ENCODE measurements around the gene PLEKHA8.
A peak's percentile ranks its signal among the peaks of the same experiment; 100 is the strongest.

The PLEKHA8 gene

DNA sequence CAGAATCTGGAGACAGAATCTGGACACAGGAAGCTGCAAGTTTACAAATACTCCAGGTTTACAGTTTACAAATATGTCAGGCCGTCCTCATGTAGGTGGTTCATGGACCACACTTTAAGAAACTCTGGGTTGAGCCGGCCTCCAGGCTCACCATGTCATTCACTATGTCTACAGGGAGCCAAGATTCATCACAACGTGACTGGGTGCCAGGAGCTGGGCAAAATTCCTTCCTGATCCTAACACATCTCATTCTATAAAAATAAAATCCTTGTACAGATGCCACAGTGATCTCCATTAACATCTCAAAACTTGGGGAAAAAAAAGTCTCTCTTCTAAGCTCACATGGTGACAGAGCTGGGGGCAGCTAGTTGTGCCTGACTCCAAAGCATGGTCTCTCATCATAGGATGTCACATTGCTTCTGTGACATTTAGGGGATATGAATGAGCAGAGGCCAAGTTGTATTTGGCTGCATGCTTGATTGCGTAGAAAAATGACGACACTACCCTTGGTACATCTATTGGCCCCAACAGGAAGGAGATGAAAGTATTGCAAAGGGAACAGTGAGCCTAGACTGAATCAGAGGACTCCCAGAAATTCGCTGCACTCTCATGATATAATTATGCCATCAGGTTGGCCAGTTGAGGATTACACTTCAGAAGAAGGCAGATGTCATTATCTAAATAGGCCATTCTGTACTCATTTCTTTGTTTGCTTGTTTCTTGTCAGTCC lies 142.4 kb downstream of the PLEKHA8 start:
- TF ChIP-seq, protein P1, sequence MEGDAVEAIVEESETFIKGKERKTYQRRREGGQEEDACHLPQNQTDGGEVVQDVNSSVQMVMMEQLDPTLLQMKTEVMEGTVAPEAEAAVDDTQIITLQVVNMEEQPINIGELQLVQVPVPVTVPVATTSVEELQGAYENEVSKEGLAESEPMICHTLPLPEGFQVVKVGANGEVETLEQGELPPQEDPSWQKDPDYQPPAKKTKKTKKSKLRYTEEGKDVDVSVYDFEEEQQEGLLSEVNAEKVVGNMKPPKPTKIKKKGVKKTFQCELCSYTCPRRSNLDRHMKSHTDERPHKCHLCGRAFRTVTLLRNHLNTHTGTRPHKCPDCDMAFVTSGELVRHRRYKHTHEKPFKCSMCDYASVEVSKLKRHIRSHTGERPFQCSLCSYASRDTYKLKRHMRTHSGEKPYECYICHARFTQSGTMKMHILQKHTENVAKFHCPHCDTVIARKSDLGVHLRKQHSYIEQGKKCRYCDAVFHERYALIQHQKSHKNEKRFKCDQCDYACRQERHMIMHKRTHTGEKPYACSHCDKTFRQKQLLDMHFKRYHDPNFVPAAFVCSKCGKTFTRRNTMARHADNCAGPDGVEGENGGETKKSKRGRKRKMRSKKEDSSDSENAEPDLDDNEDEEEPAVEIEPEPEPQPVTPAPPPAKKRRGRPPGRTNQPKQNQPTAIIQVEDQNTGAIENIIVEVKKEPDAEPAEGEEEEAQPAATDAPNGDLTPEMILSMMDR (IDR thresholded peaks at IDR 0.05; ENCODE audit: control insufficient read depth, extremely low read depth, insufficient read depth) = no peak
- H3K4me3 ChIP-seq (ENCODE audit: low read depth, low read length) = no peak overlapping the region
- DNase-seq (ENCODE audit: low read depth) = no peak

DNA sequence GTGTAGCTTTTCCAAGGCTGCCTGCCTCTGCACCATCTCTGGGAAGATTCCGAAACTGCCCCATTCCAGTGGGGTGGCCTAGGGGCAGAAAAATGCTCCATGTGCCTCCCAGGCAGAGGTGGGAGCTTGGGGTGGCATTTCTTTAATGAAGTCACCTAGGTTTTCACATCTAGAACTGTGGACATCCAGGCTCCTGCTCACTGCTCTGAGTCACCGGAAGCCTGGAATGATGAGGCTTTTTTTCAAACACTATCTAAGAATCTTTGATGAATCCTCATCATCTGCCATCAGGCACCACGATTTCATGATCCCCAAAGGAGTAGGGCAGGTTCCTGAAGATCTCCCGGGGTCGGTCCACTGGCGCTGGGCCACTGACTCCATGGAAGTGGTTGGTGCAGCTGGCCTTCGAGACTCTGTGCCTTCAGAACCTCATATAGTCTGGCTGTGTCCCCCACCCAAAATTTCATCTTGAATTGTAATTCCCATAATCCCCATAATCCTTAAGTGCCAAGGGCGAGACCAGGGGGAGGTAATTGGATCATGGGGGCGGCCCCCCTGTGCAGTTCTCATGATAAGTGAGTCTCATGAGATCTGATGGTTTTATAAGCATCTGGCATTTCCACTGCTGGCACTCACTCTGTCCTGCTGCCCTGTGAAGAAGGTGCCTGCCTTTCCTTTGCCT lies 143.7 kb downstream of the PLEKHA8 start:
- DNase-seq (ENCODE audit: low read depth) = no peak
- TF ChIP-seq, protein P1 (IDR thresholded peaks at IDR 0.05; ENCODE audit: control insufficient read depth, extremely low read depth, insufficient read depth) = no peak

DNA sequence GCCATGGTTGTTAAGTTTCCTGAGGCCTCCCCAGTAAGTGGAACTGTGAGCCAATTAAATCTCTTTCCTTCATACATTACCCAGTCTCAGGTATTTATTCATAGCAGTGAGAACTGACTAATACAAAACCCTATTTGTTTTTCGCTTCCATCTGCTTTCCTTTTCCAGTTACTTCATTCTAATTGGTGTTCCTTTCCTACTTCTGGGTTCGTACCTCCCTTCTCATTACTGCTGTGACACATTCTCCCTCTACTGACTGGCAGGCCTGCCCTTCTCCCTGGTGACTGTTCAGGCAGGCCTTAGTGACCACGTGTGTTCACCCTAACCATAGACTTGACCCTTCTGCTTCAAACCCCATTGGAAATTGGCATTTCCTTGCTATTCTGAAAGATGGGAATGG lies 144.2 kb downstream of the PLEKHA8 start:
- no peak for DNase-seq (ENCODE audit: low read depth)
- TF ChIP-seq, protein P1 (IDR thresholded peaks at IDR 0.05; ENCODE audit: control insufficient read depth, extremely low read depth, insufficient read depth) = no peak
- H3K4me3 ChIP-seq (ENCODE audit: low read depth, low read length) = no peak overlapping the region

More for the DNA sequence above, 143.7 kb downstream of the PLEKHA8 start:
- H3K4me3 ChIP-seq (ENCODE audit: low read depth, low read length) = no peak overlapping the region

DNA sequence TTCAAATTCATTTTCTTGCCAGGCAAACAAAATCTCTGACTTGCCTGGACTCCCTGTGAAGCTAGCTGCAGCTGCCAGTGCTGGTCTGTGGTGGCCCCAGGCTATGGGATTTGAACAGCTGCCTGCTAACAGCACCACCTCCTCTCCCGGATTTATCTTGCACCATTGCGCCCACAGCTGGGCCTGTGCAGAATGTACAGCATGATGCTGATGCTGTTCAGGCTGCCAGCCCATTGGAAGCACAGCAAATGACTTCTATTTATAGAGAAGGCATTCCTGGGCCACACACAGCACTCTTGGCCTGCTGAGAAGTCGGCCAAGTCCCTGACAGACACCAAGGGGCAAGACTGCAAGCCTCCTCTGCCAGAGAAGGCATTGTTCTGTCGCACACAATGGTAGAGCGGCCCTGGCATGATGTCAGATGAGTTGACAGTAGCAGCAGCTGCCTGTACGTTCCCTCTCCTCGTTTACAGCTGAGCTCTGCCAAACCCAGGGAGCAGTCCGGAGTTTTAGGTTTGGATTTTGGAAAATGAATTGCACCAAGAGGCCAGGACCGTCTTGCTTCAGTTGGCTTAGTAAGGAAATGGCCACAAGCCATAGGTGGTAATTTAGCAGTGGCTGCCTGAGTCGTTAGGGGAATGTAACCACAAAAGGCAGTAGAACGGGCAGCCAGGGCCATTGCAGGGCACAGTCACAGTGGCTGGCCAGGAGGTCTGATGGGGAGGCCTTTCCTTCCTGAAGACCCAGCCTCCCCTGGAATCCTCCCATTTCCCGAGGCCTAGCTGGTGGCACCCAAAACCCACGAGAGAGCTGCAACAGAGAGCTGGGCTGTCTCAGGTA lies 145.1 kb downstream of the PLEKHA8 start:
- no peak overlapping the region for H3K4me3 ChIP-seq (ENCODE audit: low read depth, low read length)
- DNase-seq (ENCODE audit: low read depth) = peak; percentile 89
- TF ChIP-seq, protein P1 (IDR thresholded peaks at IDR 0.05; ENCODE audit: control insufficient read depth, extremely low read depth, insufficient read depth) = peak; percentile 53

DNA sequence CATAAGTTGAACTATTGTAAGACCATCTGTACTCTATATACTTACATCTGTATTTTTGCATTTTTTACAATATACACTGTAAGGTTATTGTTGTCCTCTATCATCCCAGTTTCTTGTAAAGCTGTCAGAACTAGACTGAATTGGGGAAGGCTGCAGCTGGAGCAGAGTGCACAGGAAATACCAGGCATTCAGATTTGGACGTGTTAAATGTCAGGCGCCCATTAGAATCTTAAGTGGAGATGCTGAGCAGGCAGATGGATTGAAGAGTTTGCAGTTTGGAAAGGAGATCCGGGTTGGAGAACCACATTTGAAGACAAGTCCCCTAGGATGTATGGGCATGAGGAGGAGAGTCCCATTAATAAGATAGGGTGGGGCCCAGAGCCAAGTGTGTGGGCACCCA lies 147.0 kb downstream of the PLEKHA8 start:
- DNase-seq (ENCODE audit: low read depth) = no peak
- no peak overlapping the region for H3K4me3 ChIP-seq (ENCODE audit: low read depth, low read length)
- TF ChIP-seq, protein P1 (IDR thresholded peaks at IDR 0.05; ENCODE audit: control insufficient read depth, extremely low read depth, insufficient read depth) = no peak

DNA sequence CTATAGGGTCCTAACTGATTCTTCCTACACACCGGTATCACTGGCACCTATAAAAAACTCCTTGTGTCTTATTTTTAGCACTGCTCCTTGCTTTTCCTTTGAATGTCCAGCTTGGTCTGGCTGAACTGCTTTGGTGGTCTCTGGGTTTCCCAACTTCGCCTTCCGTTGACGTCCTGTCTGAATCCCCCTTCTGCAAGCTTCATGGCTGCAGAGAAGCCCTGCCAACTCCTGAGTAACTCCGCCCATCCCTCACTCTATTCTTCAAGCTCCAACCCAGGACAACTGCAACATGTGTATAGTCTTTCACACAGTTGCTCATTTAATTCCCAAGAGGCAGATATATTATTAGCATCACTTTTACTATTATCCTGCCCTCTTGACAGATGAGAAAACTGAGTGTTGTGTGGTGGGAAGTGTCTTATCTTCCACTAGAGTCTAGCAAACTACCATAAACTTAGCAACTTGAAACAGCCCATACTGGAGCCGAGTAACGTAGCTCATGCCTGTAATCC lies 147.5 kb downstream of the PLEKHA8 start:
- no peak for DNase-seq (ENCODE audit: low read depth)
- no peak overlapping the region for H3K4me3 ChIP-seq (ENCODE audit: low read depth, low read length)
- TF ChIP-seq, protein P1 (IDR thresholded peaks at IDR 0.05; ENCODE audit: control insufficient read depth, extremely low read depth, insufficient read depth) = no peak
